SK-N-SH (cell line): ENCODE measurements around the gene B3GALT5. TPM values are rescaled to one million over a fixed set of nuclear protein-coding genes. Genes with fewer than 3 reads are reported as not detected.

Experiments used
- CTCF ChIA-PET: fragments of 300-600, 350-600 bp; formaldehyde crosslinking; extraction: SDS; loops from one replicate; lab custom pipeline; 2021; lab: Yijun Ruan, JAX
- POLR2A ChIA-PET: fragments of 350-600 bp; sonication (Branson Sonifier 250); formaldehyde crosslinking; extraction: SDS; loops from one replicate; lab custom pipeline; 2020; ENCODE audit warnings: antibody characterized with exemption, inconsistent platforms; lab: Yijun Ruan, JAX
- DNase-seq: peaks from one replicate; pipeline ENCODE4 v3.0.0; 2012
- H2AFZ ChIP-seq: fragments of 200-600 bp; sonication (generic); 2 replicates; pipeline ENCODE4 v1.8.1; 2016; ENCODE audit warnings: antibody characterized with exemption, mild to moderate bottlenecking, low read depth
- H3F3A ChIP-seq: fragments of 200-600 bp; sonication (generic); replicated peaks from 2 replicates; pipeline ENCODE3; 2016; ENCODE audit warnings: antibody characterized with exemption, mild to moderate bottlenecking; ENCODE audit not compliant: insufficient read depth
- H3K27ac ChIP-seq, 2 experiments: fragments of 200-500 bp in 1 of 2; fragments of 200-600 bp in 1 of 2; sonication (Bioruptor generic) in 1 of 2; sonication (generic), shearing (Covaris generic) in 1 of 2; 2 replicates each; pipeline versions ENCODE4 v1.5.1 to v1.6.1; 2014 to 2016; ENCODE audit warnings: low read depth in 2 of 2, inconsistent platforms in 1 of 2, low read length in 1 of 2, mild to moderate bottlenecking in 1 of 2, mixed read lengths in 1 of 2
- H3K27me3 ChIP-seq: fragments of 200-600 bp; sonication (generic), shearing (Covaris generic); 2 replicates; pipeline ENCODE4 v1.6.1; 2016; ENCODE audit warnings: mixed run types; ENCODE audit not compliant: insufficient read depth
- H3K36me3 ChIP-seq, 2 experiments: fragments of 200-500 bp in 1 of 2; fragments of 200-600 bp in 1 of 2; sonication (Bioruptor generic) in 1 of 2; sonication (generic) in 1 of 2; replicated peaks in 1 of 2; 2 replicates each; pipeline versions ENCODE3 to v1.5.1; 2014 to 2016; ENCODE audit warnings: low read length in 1 of 2, mild to moderate bottlenecking in 1 of 2; ENCODE audit not compliant: insufficient read depth in 2 of 2, control insufficient read depth in 1 of 2
- H3K4me1 ChIP-seq, 2 experiments: fragments of 200-500 bp in 1 of 2; fragments of 200-600 bp in 1 of 2; sonication (Bioruptor generic) in 1 of 2; sonication (generic), shearing (Covaris generic) in 1 of 2; 2 replicates each; pipeline versions ENCODE4 v1.5.1 to v1.6.1; 2014 to 2016; ENCODE audit warnings: low read depth in 1 of 2, low read length in 1 of 2, mixed run types in 1 of 2; ENCODE audit not compliant: insufficient read depth in 2 of 2, control insufficient read depth in 1 of 2
- H3K4me2 ChIP-seq: fragments of 200-600 bp; sonication (generic), shearing (Covaris generic); 2 replicates; pipeline ENCODE4 v1.6.1; 2017; ENCODE audit warnings: mixed run types
- H3K4me3 ChIP-seq, 2 experiments: fragments of 200-500 bp in 1 of 2; fragments of 200-600 bp in 1 of 2; sonication (Bioruptor generic) in 1 of 2; sonication (generic), shearing (Covaris generic) in 1 of 2; 2 replicates each; pipeline versions ENCODE4 v1.5.1 to v1.8.1; 2014 to 2016; ENCODE audit warnings: low read depth in 2 of 2, inconsistent platforms in 1 of 2, low read length in 1 of 2, mild to moderate bottlenecking in 1 of 2, mixed read lengths in 1 of 2, moderate library complexity in 1 of 2
- H3K79me2 ChIP-seq: fragments of 200-600 bp; sonication (generic); 2 replicates; pipeline ENCODE4 v1.8.1; 2017; ENCODE audit warnings: mild to moderate bottlenecking; ENCODE audit not compliant: insufficient read depth
- H3K9ac ChIP-seq: fragments of 200-600 bp; sonication (generic); 2 replicates; pipeline ENCODE4 v1.6.1; 2017; ENCODE audit warnings: mixed run types
- H3K9me2 ChIP-seq: fragments of 200-600 bp; sonication (generic); 2 replicates; pipeline ENCODE4 v1.6.1; 2017; ENCODE audit warnings: mixed run types
- H3K9me3 ChIP-seq: fragments of 200-600 bp; sonication (generic); 2 replicates; pipeline ENCODE4 v1.6.1; 2017; ENCODE audit warnings: mixed run types, mild to moderate bottlenecking, moderate library complexity
- H4K20me1 ChIP-seq: fragments of 200-600 bp; sonication (generic); 2 replicates; pipeline ENCODE4 v1.6.1; 2017; ENCODE audit warnings: mild to moderate bottlenecking, mixed run types; ENCODE audit not compliant: insufficient read depth
- CHD2 ChIP-seq: fragments of 150-350 bp; IDR thresholded peaks from 2 replicates; pipeline ENCODE4 v1.6.1; 2018; ENCODE audit warnings: low read length; ENCODE audit not compliant: partially characterized antibody
- FOXM1 ChIP-seq: IDR thresholded peaks from 2 replicates; pipeline ENCODE4 v1.4.0; 2012; ENCODE audit warnings: low read depth, mild to moderate bottlenecking
- JUND ChIP-seq: IDR thresholded peaks from 2 replicates; pipeline ENCODE4 v1.4.0; 2012
- MXI1 ChIP-seq: IDR thresholded peaks from 2 replicates; pipeline ENCODE4 v1.6.1; 2012; ENCODE audit warnings: mild to moderate bottlenecking, low read depth, low read length, improper control_type of control experiment
- NFIC ChIP-seq: IDR thresholded peaks from 2 replicates; pipeline ENCODE4 v1.4.0; 2012; ENCODE audit warnings: borderline replicate concordance
- NRF1 ChIP-seq: IDR thresholded peaks from 2 replicates; pipeline ENCODE4 v1.6.1; 2012; ENCODE audit warnings: low read depth, mild to moderate bottlenecking, low read length
- POLR2AphosphoS5 ChIP-seq: IDR thresholded peaks from 2 replicates; pipeline ENCODE4 v1.6.1; 2012; ENCODE audit warnings: low read depth, low read length
- RCOR1 ChIP-seq: fragments of 150-350 bp; IDR thresholded peaks from 2 replicates; pipeline ENCODE4 v1.6.1; 2017; ENCODE audit warnings: antibody characterized with exemption, low read length
- RXRA ChIP-seq: IDR thresholded peaks from 2 replicates; pipeline ENCODE4 v1.4.0; 2012; ENCODE audit warnings: low read depth, mild to moderate bottlenecking, borderline replicate concordance
- SIN3A ChIP-seq: IDR thresholded peaks from 2 replicates; pipeline ENCODE4 v1.6.1; 2012; ENCODE audit warnings: low read depth, mild to moderate bottlenecking, low read length, moderate library complexity, borderline replicate concordance
- SMC3 ChIP-seq: IDR thresholded peaks from 2 replicates; pipeline ENCODE4 v1.6.1; 2012; ENCODE audit warnings: low read depth, low read length, improper control_type of control experiment
- TAF1 ChIP-seq: IDR thresholded peaks from 2 replicates; pipeline ENCODE4 v1.6.1; 2012; ENCODE audit warnings: low read depth, mild to moderate bottlenecking, low read length, moderate library complexity, borderline replicate concordance
- TEAD4 ChIP-seq: IDR thresholded peaks from 2 replicates; pipeline ENCODE4 v1.4.0; 2012; ENCODE audit warnings: mild to moderate bottlenecking, borderline replicate concordance; ENCODE audit not compliant: insufficient read depth
- WGBS: methylation state at CpG from one replicate; pipeline ENCODE4 v1.1.6; 2017; ENCODE audit warnings: low lambda C conversion rate; 5-methylcytosine and 5-hydroxymethylcytosine counted together
- polyA plus RNA-seq, 3 experiments: library from polyadenylated mRNA; depleted of rRNA; stranded (reverse); fragments of >200 nt; gene quantifications; 2 replicates each; pipeline ENCODE4 v1.2.3, GENCODE V29; 2012
- TF ChIP-seq, protein P1 (sequence below): fragments of 150-350 bp; IDR thresholded peaks from 2 replicates; pipeline ENCODE4 v1.6.1; 2016; ENCODE audit warnings: mild to moderate bottlenecking, low read depth, low read length
- TF ChIP-seq, protein P2 (sequence below): fragments of 200-600 bp; sonication (generic); IDR thresholded peaks from 2 replicates; pipeline ENCODE4 v1.6.1; 2017; ENCODE audit warnings: antibody characterized with exemption, mild to moderate bottlenecking, moderate library complexity
- TF ChIP-seq, protein P3 (sequence below): IDR thresholded peaks from 2 replicates; pipeline ENCODE4 v1.6.1; 2012; ENCODE audit warnings: mild to moderate bottlenecking, low read depth, low read length, moderate library complexity

The B3GALT5 gene
- polyA plus RNA-seq, 1 of the 3 experiments (the other 2 are of a cell fraction) = 0.35 TPM

DNA sequence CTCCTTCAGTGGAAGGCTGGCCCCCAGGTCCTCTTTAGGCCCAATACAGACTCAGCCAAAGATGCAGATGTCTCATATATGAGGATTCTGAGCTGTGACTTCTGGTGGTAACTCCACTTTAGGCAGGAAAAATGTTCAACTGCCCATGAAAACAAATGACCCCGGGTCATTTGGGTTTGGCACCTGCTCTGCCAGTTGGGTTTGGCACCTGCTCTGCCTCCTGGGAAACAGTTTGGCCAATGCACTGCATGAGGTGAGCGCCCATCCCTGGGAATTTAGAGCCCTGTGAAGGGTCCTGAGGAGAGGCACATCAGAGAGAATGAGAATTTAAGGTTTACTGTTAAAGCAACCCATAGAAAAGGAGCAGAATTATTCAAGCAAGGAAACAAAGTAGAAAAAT, 45.3 kb downstream of the B3GALT5 start (continued):
- TF ChIP-seq SMC3 (no peak), NRF1 (no peak), CHD2 (no peak), RCOR1 (no peak), TEAD4 (no peak), NFIC (no peak), RXRA (no peak), POLR2AphosphoS5 (no peak)
- TF ChIP-seq, protein P1, sequence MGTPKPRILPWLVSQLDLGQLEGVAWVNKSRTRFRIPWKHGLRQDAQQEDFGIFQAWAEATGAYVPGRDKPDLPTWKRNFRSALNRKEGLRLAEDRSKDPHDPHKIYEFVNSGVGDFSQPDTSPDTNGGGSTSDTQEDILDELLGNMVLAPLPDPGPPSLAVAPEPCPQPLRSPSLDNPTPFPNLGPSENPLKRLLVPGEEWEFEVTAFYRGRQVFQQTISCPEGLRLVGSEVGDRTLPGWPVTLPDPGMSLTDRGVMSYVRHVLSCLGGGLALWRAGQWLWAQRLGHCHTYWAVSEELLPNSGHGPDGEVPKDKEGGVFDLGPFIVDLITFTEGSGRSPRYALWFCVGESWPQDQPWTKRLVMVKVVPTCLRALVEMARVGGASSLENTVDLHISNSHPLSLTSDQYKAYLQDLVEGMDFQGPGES = no peak

DNA sequence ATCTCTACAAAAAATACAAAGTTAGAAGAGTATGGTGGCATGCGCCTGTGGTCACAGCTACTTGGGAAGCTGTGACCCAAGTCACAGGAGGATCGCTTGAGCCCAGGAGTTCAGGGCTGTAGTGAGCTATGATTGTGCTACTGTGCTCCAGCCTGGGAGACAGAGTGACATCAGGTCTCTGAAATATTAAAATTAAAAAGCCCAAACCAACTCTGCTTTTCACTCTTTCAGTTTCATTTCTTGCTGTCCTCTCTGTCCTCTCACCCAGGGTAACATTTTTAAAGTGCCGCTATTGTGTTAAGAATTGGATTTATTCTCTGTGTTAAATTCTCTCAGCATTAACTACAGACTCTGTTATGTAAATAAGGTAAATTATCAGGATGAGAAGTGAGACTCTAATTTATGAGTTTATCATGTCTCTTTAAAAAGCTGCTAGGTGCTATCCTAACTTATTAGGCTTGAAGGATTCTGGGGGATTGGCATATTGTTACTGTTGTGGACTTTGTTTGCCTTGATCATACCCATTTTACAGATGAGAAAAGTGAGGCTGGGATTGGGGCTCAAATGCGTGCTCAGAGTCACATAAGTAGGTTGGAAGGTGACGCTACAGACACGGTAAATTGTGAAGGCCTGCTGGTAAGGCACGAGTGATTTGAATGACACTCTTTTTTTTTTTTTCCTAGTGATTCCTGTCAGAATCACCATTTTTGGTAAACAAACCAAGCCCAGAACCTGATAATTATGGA, 46.5 kb downstream of the B3GALT5 start:
- TF ChIP-seq MXI1 (no peak), JUND (no peak), FOXM1 (no peak)
- TF ChIP-seq, all 33 proteins: peak for 0
- no peak overlapping the region for H3K4me3 ChIP-seq
- no peaks in the 10 kb centered on the region for H3K79me2 ChIP-seq
- H3F3A ChIP-seq = no peaks in the 10 kb centered on the region
- no peaks in the 10 kb centered on the region for H3K9me3 ChIP-seq
- 81% methylated on average over 7 of the region's 7 CpGs for WGBS
- DNase-seq = no peak
- no peak overlapping the region for H3K4me2 ChIP-seq
- no peak overlapping the region for H2AFZ ChIP-seq
- no peaks in the 10 kb centered on the region for H3K9me2 ChIP-seq
- H3K9ac ChIP-seq = no peak overlapping the region
- no peaks in the 10 kb centered on the region for H3K27me3 ChIP-seq
- ChIA-PET CTCF (interaction anchor here (0.7 to 1.3 kb wide), 4 partner anchors 10 to 141 kb away, joined by 3 to 5 read pairs (median 4); no protein-coding TSS in a partner anchor), POLR2A (interaction anchor here (1.5 kb wide), 1 partner anchor 17 kb away, joined by 9 read pairs; no protein-coding TSS in a partner anchor)
- peaks cover 7 to 11% of the 10 kb centered on the region in 2 experiments; a peak in 3 of 4 replicates for H3K4me1 ChIP-seq
- no peaks in the 10 kb centered on the region for H4K20me1 ChIP-seq
- H3K27ac ChIP-seq = no peak overlapping the region; a peak in 1 of 4 replicates
- no peaks in the 10 kb centered on the region for H3K36me3 ChIP-seq

DNA sequence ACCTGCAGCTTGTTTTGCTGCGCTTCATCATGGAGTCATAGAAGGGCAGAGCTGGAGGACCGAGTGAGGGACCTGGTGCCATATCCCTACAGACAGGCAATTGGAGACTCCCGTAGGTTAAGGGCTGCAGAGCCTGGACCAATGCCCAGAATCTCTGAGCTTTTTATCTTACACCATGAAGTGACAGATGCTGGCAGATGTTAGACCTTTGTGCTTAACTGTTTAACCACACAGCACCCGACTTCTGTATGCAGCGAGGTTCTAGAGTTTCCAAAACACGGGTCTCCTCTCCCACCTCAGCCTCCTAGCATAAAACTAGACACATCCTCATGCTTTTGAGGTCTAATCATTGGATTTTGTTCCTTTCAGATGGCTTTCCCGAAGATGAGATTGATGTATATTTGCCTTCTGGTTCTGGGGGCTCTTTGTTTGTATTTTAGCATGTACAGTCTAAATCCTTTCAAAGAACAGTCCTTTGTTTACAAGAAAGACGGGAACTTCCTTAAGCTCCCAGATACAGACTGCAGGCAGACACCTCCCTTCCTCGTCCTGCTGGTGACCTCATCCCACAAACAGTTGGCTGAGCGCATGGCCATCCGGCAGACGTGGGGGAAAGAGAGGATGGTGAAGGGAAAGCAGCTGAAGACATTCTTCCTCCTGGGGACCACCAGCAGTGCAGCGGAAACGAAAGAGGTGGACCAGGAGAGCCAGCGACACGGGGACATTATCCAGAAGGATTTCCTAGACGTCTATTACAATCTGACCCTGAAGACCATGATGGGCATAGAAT, 47.6 kb downstream of the B3GALT5 start:
- Histone ChIP-seq H3K27me3 (no peaks in the 10 kb centered on the region), H3K79me2 (no peaks in the 10 kb centered on the region), H3K9ac (peak overlapping the region; percentile 13; the same call in 1 of the 2 replicates), H3K4me1 (peaks cover 7 to 11% of the 10 kb centered on the region in 2 experiments; a peak in 3 of 4 replicates), H4K20me1 (no peaks in the 10 kb centered on the region), H3K9me3 (no peaks in the 10 kb centered on the region), H3K4me3 (no peak overlapping the region), H3K9me2 (no peaks in the 10 kb centered on the region), H3K4me2 (peak overlapping the region; percentile 51), H3F3A (no peaks in the 10 kb centered on the region), H3K36me3 (no peaks in the 10 kb centered on the region), H2AFZ (peak overlapping the region; percentile 83), H3K27ac (peak overlapping the region; percentile 58 to 67)
- WGBS = 26% methylated on average over 17 of the region's 17 CpGs
- DNase-seq = peak; percentile 70
- POLR2A ChIA-PET = interaction anchor here (1.5 kb wide), 1 partner anchor 16 kb away, joined by 9 read pairs; no protein-coding TSS in a partner anchor
- CTCF ChIA-PET = interaction anchor here (0.7 to 1.3 kb wide), 3 partner anchors 9 to 142 kb away, joined by 3 to 5 read pairs (median 4); no protein-coding TSS in a partner anchor
- TF ChIP-seq SIN3A = no peak
- TF ChIP-seq, protein P2, sequence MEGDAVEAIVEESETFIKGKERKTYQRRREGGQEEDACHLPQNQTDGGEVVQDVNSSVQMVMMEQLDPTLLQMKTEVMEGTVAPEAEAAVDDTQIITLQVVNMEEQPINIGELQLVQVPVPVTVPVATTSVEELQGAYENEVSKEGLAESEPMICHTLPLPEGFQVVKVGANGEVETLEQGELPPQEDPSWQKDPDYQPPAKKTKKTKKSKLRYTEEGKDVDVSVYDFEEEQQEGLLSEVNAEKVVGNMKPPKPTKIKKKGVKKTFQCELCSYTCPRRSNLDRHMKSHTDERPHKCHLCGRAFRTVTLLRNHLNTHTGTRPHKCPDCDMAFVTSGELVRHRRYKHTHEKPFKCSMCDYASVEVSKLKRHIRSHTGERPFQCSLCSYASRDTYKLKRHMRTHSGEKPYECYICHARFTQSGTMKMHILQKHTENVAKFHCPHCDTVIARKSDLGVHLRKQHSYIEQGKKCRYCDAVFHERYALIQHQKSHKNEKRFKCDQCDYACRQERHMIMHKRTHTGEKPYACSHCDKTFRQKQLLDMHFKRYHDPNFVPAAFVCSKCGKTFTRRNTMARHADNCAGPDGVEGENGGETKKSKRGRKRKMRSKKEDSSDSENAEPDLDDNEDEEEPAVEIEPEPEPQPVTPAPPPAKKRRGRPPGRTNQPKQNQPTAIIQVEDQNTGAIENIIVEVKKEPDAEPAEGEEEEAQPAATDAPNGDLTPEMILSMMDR = no peak
- TF ChIP-seq MXI1 = no peak
- TF ChIP-seq TAF1 = 0 out of 2 replicates have a peak, but pooled peaks have one; percentile 15
- TF ChIP-seq CHD2 = no peak
- TF ChIP-seq, protein P3, sequence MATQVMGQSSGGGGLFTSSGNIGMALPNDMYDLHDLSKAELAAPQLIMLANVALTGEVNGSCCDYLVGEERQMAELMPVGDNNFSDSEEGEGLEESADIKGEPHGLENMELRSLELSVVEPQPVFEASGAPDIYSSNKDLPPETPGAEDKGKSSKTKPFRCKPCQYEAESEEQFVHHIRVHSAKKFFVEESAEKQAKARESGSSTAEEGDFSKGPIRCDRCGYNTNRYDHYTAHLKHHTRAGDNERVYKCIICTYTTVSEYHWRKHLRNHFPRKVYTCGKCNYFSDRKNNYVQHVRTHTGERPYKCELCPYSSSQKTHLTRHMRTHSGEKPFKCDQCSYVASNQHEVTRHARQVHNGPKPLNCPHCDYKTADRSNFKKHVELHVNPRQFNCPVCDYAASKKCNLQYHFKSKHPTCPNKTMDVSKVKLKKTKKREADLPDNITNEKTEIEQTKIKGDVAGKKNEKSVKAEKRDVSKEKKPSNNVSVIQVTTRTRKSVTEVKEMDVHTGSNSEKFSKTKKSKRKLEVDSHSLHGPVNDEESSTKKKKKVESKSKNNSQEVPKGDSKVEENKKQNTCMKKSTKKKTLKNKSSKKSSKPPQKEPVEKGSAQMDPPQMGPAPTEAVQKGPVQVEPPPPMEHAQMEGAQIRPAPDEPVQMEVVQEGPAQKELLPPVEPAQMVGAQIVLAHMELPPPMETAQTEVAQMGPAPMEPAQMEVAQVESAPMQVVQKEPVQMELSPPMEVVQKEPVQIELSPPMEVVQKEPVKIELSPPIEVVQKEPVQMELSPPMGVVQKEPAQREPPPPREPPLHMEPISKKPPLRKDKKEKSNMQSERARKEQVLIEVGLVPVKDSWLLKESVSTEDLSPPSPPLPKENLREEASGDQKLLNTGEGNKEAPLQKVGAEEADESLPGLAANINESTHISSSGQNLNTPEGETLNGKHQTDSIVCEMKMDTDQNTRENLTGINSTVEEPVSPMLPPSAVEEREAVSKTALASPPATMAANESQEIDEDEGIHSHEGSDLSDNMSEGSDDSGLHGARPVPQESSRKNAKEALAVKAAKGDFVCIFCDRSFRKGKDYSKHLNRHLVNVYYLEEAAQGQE = no peak
- peak; percentile 14; the same call in 1 of the 2 replicates for TF ChIP-seq RXRA
